G401 (cell line): Measurements from ENCODE around the gene EXOC3L4. TPM values are rescaled to one million over a fixed set of nuclear protein-coding genes. Genes with fewer than 3 reads are reported as not detected.
"Not testable (repeated sequence)": the region's sequence is repeated elsewhere in the genome, so short reads cannot be mapped to it uniquely, and the experiment has no call there.

Experiments used
- DNase-seq: peaks from one replicate; pipeline ENCODE4 v3.0.0-alpha.2; 2015; ENCODE audit warnings: low spot score
- in situ Hi-C: cut with HindIII; loops from 2 replicates; pipeline ENCODE4 v1.10.0; 2016; ENCODE audit warnings: low sequenced_read_pairs, mixed read lengths
- total RNA-seq: library from RNA; depleted of rRNA; stranded (reverse); fragments of >200 nt; shearing (Covaris generic); gene quantifications from 2 replicates; pipeline ENCODE4 v1.2.3, GENCODE V29; 2014

Gene EXOC3L4
- total RNA-seq, 1 experiment from 2014 or later: 1.6 TPM

DNA sequence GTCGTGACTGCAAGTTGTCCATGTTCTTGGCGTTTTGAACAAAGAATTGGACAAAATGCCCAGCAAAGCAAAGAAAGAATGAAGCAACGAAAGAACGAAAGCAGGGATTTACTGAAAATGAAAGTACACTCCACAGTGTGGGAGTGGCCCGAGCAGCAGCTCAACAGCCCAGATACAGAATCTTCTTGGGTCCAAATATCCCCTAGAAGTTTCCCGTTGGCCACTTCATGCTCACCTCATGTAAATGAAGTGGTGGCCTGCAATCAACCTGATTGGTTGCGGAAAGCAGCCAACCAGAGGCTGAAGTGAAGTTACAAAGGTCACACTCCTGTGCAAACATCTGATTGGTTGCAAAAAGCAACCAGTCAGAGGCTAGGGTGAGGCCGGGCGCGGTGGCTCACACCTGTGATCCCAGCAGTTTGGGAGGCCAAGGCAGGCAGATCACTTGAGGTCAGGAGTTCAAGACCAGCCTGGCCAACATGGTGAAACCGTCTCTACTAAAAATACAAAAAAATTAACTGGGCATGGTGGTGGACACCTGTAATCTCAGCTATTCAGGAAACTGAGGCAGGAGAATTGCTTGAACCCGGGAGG lies 20.7 kb downstream of the EXOC3L4 start:
- DNase-seq, in situ Hi-C loops: not testable (repeated sequence)

DNA sequence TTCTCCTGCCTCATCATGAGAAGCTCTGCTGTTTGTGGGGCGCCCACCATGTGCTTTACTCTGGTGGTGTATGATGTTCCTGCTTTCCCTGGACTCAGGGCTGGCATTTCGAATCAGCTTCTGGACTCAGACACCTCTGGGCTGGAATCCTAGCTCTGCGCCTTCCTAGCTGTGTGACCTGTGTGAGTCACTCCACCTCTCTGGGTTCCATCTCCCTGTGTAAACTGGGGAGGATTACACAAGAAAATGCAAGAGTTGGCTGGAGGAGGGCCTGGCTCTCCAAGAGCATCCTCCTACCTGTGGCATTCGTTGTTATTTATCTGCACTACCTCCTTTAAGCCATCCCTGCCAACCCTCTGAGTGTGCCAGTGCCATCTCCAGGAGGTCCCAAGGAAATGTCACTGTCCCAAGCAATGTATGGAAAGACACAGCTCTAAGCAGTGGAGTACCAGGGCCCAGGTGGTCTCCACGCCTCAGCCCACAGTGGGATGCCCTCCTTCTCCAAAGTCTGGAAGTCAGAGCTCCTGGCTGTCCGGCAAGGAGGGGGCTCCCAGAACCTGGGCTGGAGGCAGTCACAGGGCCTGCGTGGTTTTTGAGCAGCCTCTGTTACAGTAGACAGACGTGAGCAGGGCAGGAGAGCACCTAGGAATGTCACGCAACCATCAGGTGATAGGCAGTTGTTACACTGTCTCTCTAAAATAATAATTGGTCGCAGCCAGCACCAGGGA lies 21.5 kb downstream of the EXOC3L4 start:
- DNase-seq: no peak
- in situ Hi-C loops: no loop called here

DNA sequence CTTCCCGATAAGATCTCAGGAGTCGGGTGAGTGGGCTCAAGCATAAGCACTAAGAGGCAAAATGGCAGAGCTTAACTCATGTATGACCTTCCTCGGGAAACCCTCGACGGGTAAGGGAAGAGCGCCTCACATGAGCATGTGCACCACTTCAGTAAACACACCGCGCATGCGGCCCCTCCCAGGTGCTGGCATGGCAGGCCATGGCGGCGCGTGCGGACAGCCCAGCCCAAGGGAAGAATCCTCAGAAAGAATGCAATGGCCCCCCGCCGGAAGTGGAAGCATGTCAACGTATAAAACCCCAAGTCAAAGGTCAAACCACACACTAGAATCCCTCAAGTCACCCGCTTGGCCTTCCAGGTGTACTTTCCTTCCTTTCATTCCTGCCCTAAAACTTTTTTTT lies 22.1 kb downstream of the EXOC3L4 start:
- no peak for DNase-seq
- in situ Hi-C loops: no loop called here

DNA sequence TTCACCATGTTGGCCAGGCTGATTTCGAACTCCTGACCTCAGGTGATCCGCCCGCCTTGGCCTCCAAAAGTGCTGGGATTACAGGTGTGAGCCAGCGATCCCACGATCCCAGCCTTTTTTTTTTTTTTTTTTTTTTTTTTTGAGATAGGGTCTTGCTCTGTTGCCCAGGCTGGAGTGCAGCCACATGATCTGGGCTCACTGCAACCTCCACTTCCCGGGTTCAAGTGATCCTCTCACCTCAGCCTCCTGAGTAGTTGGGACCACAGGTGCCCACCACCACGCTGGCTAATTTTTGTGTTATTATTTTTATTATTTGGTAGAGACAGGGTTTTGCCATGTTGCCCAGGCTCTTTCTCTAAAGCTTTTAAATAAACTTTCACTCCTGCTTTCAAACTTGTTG lies 23.0 kb downstream of the EXOC3L4 start:
- DNase-seq, in situ Hi-C loops: not testable (repeated sequence)

DNA sequence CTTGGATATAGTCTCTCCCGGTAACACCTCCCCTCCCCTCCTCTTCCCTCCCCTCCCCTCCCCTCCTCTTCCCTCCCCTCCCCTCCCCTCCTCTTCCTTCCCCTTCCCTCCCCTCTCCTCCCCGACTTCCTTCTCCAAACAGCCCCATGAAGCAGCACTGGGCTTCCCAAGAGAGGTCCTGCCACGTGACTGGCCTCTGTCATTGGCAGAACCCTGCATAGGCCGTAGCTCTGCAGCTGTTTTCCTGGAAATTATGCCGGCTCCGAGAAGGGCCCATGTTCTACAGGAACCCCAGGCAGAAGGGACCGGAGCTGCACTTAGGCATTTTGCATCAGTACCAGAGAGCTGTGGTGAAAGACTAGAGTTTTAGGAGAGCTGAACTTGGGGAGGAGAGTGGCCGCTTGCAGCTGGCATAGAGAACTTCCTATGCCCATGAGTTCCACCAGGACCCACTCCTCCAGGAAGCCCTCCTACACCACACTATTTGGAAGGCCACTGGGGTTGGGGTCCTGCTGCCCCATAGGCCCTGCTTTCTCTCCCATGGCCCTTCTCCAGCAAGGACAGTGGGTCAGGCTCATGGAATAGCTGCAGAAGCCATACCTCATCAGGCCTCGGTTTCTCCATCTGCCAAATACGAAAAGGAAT lies 23.6 kb downstream of the EXOC3L4 start:
- DNase-seq: no peak
- in situ Hi-C loops: no loop called here

DNA sequence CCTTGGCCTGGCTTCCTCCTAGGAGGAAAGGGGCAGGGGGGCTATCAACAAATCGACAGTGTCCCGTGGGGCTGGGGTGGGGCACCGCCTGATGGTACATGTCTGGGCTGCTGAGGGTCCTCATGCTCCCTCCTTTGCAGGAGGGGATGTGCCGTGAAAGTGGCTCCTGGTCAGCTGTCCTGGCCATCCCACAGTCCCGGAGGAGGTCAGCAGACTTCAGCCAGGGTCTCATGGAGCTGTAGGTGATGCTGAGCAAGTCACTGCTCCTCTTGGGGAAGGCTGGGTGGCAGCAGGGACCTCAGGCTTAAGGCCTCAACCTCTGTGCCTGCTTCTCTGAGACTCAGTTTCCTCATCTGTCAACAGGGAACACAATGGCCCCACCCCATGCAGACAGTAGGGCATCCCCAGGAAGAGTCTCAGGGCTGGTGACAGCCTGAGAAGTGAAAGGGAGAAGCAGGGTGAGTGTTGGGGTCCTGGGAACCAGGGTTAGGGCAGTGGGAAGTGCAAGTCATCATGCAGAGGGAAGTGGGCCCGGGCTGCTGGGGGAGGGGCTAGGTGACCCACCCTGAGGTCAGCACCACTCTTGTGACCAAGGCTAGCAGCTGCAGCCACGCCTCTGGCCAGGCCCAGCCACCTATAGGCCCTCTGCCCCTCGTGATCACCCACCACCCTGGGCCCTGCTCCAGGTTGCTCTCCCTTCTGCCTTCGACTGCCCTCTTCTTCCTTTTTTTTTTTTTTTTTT lies 24.3 kb downstream of the EXOC3L4 start:
- DNase-seq: no peak
- in situ Hi-C loops: no loop called here

DNA sequence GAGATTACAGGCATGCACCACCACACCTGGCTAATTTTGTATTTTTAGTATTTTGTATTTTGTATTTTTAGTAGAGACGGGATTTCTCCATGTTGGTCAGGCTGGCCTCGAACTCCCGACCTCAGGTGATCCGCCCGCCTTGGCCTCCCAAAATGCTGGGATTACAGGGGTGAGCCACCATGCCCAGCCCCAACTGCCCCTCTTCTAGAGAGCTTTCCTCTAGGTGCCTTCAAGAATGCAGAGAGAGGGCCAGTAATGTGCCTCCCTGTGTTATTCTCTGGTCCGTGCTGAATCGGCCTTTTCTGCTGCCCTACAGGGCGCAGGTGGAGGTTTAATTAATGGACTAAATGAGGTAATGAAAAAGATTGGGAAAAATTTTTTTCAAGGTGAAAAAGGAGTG lies 25.0 kb downstream of the EXOC3L4 start:
- in situ Hi-C loops, DNase-seq: not testable (repeated sequence)

DNA sequence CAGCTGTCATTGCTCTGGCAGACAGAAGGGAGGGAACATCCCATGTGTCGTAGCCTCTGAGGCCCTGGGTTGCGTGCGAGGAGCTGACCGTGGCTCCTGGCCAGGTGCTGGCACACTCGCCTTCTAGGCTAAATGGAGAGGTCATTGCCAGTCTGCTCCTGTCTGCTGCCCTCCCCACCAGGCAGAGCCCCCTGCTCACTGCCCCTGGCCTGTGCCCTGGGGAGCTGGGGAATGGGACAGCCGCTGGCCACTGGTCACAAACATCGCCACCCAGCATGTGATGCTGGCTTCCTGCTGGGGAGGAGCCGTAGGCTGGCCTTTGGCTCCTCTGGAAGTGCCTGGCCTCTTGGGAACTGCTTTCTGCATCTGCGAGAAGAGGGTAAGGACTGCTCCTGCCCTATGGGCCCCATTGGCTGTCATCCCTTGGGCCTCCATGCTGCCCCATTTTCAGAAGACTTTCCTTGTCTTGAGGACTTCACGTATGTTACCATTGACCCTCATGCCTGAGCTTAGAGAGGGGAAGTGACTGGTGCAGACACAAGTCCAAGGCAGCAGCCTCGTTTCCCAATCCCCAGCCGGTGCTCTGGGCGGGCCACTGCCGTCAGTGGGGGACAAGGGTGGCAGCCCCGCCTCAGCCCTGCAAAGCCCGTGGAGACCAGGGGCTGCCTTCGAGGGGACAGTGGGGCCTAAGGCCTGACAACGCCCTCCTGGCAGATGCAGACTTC lies 26.8 kb downstream of the EXOC3L4 start:
- DNase-seq: no peak
- in situ Hi-C loops: no loop called here

DNA sequence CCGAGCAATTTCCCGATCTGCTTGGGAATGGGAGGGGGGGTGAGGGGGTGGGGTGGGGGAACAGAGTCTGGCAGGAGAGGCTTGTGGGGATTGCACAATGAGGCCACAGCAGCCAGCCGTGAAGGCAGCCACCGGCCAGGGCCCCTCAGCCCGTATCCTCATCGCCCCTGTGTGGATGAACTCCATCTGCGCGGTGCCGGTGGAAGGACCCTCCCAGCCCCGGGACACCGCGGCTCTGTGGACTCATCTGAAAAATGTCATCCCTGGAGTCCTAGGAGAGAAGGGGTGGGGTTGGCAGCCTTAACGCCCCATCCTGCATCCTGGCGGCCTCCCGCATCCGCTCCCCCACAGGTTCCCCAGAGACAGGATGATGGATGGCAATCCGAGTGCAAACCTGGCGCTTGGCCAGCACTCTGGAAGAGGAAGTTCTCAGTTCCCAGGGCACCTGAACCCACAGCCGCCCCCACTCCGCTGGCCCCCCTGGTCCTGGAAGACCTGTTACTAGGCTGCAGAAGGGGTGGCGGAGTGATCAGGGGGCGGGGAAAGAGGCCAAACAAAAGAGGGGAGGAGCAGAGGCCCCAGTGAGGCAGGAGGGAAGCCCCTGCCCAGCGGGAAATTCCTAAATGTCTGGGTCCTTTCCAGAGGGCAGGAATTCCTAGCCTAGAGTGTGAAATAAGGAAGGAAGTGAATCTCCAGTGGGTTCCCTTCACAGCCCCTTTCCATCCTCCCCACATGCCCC lies 27.5 kb downstream of the EXOC3L4 start:
- in situ Hi-C loops: no loop called here

DNA sequence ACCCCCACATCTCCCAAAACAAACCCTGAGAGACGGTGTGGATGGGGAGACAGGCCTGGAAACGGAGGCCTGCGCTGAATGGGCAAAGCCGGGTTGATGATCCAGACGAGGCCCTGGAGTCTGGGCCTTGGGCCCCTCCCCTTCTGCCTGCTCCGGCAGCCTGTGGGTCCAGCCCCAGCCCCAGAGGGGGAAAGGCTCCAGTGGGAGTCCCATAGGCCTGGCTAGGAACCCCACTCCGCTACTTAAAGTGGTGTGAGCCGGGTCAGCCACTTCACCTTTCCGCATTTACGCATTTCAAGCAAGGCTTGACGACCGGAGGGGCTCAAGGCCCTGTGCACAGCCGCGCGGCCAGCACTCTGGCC lies 28.0 kb downstream of the EXOC3L4 start:
- no peak for DNase-seq
- in situ Hi-C loops: no loop called here

More for the DNA sequence above, 27.5 kb downstream of the EXOC3L4 start:
- no peak for DNase-seq

DNA sequence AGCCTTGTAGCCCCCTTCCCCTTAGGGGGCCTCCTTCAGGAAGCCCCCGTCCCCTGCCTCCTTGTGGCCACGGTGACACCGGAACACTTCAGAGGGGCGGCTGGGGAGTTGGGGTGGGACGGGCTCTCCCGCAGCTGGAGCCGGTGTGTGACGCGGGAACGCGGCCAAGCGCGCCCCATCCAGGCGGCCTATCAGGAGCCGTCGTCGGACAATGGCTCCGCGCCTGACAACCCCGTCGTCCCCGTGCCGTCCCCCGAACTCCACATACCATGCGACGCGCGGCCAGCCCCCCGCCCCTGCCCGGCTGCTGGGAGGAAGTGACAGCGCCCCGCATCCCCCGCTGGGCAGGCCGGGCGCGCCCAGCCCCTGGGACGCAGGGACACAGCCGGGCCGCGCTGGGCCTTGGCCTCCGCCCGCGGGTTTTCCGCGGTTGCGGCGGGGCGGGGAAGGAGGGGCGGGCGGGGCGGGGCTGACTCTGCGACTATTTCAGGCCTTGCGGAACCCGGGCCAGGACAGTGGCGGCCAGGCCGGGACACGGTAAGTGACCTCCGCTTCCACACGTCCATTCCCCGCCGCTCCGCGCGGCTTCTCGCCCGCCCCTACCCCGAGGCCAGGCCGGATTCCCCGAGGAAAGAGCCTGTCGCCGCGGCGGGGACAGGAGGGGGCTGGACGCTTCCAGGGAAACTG lies 28.6 kb downstream of the EXOC3L4 start, which contains the start of gene TNFAIP2:
TSS of gene TNFAIP2 (plus strand) at position 515 of the 687 bp plus-strand sequence. CDS start 2,997 bp downstream, outside the sequence.
- in situ Hi-C loops: no loop called here
- DNase-seq: no peak

DNA sequence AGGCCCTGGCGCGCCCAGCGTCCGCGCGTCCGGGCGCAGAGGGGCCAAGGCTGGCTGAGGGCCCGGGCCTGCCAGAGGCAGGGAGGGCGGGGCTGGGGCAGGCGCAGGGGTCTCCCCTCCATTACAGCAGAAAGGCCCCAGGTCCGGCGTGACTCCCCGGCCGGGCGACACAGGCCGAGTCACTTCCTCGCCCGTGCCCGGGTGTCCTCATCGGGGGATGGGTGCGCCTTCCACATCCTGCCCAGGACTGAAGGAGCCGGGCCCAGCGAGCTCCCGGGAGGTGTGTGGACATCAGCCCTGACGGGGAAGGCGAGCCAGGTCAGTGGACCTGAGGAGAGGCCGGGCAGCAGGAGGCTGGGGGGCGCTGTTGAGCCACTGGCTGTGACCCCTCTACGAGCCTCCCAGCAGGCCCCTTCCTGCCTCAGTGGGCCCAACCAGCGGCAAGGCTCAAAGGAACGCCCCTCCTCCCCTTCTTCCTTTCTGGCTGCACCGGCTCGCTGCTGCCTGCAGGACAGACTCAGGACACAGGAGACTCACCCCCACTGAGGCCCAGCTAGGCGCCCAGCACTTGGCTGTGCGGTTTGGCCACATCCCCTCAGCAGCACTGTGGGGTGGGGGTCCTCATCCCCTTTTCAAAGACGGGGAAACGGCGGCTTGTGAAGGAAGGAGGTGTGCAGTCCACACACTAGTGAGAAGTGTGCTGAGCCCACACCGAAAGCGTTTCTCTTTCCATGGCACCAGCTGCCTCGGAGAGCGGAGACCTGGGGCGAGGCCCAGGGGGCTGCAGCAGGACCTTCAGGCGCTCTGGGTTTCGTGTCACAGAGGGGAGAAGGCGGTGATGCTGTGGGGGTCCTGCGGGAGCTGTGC lies 29.3 kb downstream of the EXOC3L4 start:
- in situ Hi-C loops: no loop called here
- DNase-seq: no peak

DNA sequence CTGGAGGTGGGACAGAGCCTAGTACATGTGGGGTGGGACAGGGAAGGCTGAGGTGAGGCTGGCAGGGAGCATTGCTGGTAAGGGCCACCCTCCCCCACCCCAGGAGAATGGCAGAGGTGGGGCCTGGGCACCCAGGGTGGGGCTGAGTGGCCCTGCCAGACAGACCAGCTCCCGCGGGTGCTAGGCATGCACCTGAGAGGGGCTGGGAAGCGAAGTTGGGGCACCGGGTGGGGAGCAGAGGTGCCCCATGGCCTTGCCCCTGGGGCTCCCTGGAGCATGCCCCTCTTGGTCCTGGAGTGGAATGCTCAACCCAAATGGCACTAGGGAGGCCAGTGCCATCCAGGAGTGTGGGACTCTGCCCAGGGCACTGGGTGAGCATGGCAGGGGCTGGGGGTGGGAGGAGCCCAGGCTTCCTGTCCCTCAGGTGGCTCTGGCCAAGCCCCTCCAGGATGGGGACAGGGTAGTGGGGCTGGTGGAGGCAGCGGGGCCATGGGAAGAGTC lies 30.0 kb downstream of the EXOC3L4 start:
- in situ Hi-C loops: no loop called here
- DNase-seq: no peak

DNA sequence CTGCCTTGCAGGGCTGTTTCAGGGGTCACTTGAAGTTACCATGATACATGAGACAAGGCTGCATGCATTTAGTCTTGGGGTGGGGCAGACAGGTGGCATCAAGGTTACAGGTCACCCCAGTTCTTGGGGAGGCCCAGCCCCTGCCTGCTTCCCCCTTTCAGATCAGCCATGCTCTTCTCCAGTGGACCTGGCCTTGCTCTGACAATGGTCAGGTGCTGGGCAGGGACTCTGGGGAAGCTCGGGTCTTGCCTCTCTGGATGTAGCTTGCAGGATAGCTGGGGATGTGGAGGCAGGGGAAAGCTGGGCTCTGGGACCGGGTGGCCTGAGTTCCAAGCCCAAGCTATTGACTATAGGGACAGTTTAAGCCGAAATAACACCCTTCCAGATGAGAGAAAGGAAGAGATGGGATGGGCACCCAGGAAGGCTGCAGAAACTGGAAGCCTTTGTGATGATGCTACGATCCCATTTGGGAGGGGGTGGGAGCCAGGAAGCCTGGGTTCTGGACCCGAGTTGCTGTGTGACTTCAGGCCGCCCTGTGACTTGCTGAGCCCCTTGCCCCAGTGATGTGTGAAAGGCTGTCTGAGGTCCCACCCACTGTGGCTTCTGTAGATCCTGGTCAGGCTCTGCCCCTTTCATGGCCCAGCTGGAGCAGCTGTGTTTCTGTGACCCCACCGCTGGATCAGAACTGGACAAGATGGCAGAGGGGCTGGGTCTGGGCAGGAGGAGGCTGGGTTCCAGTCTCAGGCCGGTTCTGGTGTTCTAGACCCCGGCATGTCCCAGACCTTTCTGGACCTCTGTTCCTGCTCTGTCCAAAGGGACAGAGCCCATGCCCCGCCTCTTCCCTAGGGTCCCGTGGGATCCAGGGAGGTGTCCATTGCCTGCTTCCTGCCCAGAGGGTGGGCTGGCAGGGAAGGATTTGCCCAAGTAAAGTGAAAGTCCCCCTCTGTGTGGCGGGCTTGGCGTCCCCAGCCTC lies 30.9 kb downstream of the EXOC3L4 start:
- no peak for DNase-seq
- in situ Hi-C loops: no loop called here

DNA sequence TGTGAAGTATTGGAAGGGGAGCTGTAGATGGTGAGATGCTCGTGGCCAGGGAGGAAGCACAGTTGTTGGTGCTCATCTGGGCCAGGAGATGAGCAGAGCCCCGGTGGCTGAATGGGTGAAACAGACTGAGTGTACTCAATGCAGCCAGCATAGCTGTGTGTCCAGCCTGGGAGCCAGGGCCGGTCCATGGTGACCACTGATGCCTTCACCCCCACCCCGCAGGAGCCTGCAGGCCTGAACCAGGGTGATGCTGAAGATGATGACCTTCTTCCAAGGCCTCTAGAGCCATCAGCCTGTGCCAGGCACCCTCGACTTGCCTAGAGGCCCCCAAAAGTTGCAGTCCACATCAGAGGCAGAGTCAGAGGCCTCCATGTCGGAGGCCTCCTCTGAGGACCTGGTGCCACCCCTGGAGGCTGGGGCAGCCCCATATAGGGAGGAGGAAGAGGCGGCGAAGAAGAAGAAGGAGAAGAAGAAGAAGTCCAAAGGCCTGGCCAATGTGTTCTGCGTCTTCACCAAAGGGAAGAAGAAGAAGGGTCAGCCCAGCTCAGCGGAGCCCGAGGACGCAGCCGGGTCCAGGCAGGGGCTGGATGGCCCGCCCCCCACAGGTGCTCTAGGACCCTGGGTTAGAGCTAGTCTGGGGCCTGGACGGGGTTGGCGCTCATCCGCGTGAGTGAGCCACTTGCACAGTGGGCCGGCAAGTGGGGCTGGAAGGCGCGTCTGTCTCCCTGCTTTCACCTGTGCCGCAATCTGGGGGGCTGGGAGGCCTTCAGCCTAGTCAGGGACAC lies 31.8 kb downstream of the EXOC3L4 start:
- in situ Hi-C loops: no loop called here

More for the DNA sequence above, 31.8 kb downstream of the EXOC3L4 start:
- DNase-seq: no peak
